Osteoblast (primary cell): ENCODE measurements around the gene E2F4. TPM values are rescaled to one million over a fixed set of nuclear protein-coding genes. Genes with fewer than 3 reads are reported as not detected.

ENCODE experiments used
- DNase-seq: peaks from one replicate; pipeline ENCODE4 v3.0.0; 2011; ENCODE audit warnings: low spot score, mixed read lengths; ENCODE audit not compliant: insufficient read length; ENCODE audit errors: missing footprints
- H2AFZ ChIP-seq: 2 replicates; pipeline ENCODE4 v1.6.0; 2011; ENCODE audit warnings: mild to moderate bottlenecking, low read length
- H3K27ac ChIP-seq: 2 replicates; pipeline ENCODE4 v1.5.1; 2011; ENCODE audit warnings: mild to moderate bottlenecking, low read depth, low read length, moderate library complexity
- H3K27me3 ChIP-seq: 2 replicates; pipeline ENCODE4 v1.6.0; 2012; ENCODE audit warnings: mild to moderate bottlenecking, control low read depth, inconsistent platforms, low read length, moderate library complexity; ENCODE audit not compliant: insufficient read depth
- H3K36me3 ChIP-seq: 2 replicates; pipeline ENCODE4 v1.5.1; 2011; ENCODE audit warnings: mild to moderate bottlenecking, low read length, control low read depth, moderate library complexity; ENCODE audit not compliant: insufficient read depth
- H3K4me1 ChIP-seq: 2 replicates; pipeline ENCODE4 v1.5.1; 2011; ENCODE audit warnings: mild to moderate bottlenecking, low read length, control low read depth, moderate library complexity; ENCODE audit not compliant: insufficient read depth
- H3K4me2 ChIP-seq: 2 replicates; pipeline ENCODE4 v1.6.0; 2011; ENCODE audit warnings: mild to moderate bottlenecking, low read length; ENCODE audit not compliant: insufficient read depth
- H3K4me3 ChIP-seq: fragments of 200-600 bp; sonication (generic); 3 replicates; pipeline ENCODE4 v1.5.1; 2012; ENCODE audit warnings: mild to moderate bottlenecking, low read length, inconsistent platforms; ENCODE audit not compliant: insufficient read depth
- H3K79me2 ChIP-seq: 2 replicates; pipeline ENCODE4 v1.6.0; 2012; ENCODE audit warnings: mild to moderate bottlenecking, low read length, control low read depth, inconsistent platforms; ENCODE audit not compliant: insufficient read depth
- H3K9me3 ChIP-seq: 2 replicates; pipeline ENCODE4 v1.5.1; 2011; ENCODE audit warnings: low read depth, low read length, control low read depth
- H4K20me1 ChIP-seq: 2 replicates; pipeline ENCODE4 v1.6.0; 2012; ENCODE audit warnings: mild to moderate bottlenecking, low read length, control low read depth; ENCODE audit not compliant: insufficient read depth
- CTCF ChIP-seq: IDR thresholded peaks from 2 replicates; pipeline ENCODE4 v1.5.1; 2011; ENCODE audit warnings: mild to moderate bottlenecking, low read depth, low read length, moderate library complexity; ENCODE audit errors: extremely low read depth
- total RNA-seq: library from RNA; depleted of rRNA; stranded (reverse); fragments of >200 nt; gene quantifications from 2 replicates; pipeline ENCODE4 v1.2.3, GENCODE V29; 2012

Gene E2F4
- total RNA-seq, 1 donor = 56.5 TPM

- peaks cover 8% of the 10 kb centered on the region for H4K20me1 ChIP-seq
- DNase-seq = peak; percentile 83
- H3K9me3 ChIP-seq = no peaks in the 10 kb centered on the region
- H3K79me2 ChIP-seq = no peaks in the 10 kb centered on the region
- H2AFZ ChIP-seq = no peak overlapping the region
- no peak overlapping the region for H3K27ac ChIP-seq
- H3K27me3 ChIP-seq = no peaks in the 10 kb centered on the region
- no peak overlapping the region for H3K4me3 ChIP-seq
- no peak for TF ChIP-seq CTCF
- no peaks in the 10 kb centered on the region for H3K4me1 ChIP-seq
- no peak overlapping the region for H3K4me2 ChIP-seq
- H3K36me3 ChIP-seq = peaks cover 7% of the 10 kb centered on the region
These were observed 11.1 kb downstream of the E2F4 start for GRCh38 chr16:67202956-67203493.

GRCh38 chr16:67204076-67204475 lies 12.1 kb downstream of the E2F4 start:
- no peak for DNase-seq
- TF ChIP-seq CTCF = no peak
- Histone ChIP-seq H4K20me1 (no peaks in the 10 kb centered on the region), H3K4me1 (no peaks in the 10 kb centered on the region), H3K27ac (no peak overlapping the region), H3K27me3 (no peaks in the 10 kb centered on the region), H3K4me2 (no peak overlapping the region), H3K4me3 (no peak overlapping the region), H2AFZ (no peak overlapping the region), H3K9me3 (no peaks in the 10 kb centered on the region), H3K36me3 (peaks cover 5% of the 10 kb centered on the region), H3K79me2 (no peaks in the 10 kb centered on the region)

GRCh38 chr16:67206129-67206837 lies 14.3 kb downstream of the E2F4 start:
- H3K4me1 ChIP-seq = no peaks in the 10 kb centered on the region
- no peak for TF ChIP-seq CTCF
- H3K36me3 ChIP-seq = peaks cover 5% of the 10 kb centered on the region
- no peaks in the 10 kb centered on the region for H3K79me2 ChIP-seq
- no peak overlapping the region for H3K27ac ChIP-seq
- H3K4me3 ChIP-seq = no peak overlapping the region
- H3K4me2 ChIP-seq = no peak overlapping the region
- no peaks in the 10 kb centered on the region for H4K20me1 ChIP-seq
- no peaks in the 10 kb centered on the region for H3K27me3 ChIP-seq
- no peak for DNase-seq
- H3K9me3 ChIP-seq = no peaks in the 10 kb centered on the region
- H2AFZ ChIP-seq = no peak overlapping the region

- no peak overlapping the region for H3K4me3 ChIP-seq
- H3K4me2 ChIP-seq = no peak overlapping the region
- no peaks in the 10 kb centered on the region for H4K20me1 ChIP-seq
- no peak for DNase-seq
- H3K36me3 ChIP-seq = peaks cover 5% of the 10 kb centered on the region
- no peaks in the 10 kb centered on the region for H3K9me3 ChIP-seq
- no peak for TF ChIP-seq CTCF
- no peaks in the 10 kb centered on the region for H3K27me3 ChIP-seq
- no peaks in the 10 kb centered on the region for H3K79me2 ChIP-seq
- no peak overlapping the region for H3K27ac ChIP-seq
- H2AFZ ChIP-seq = no peak overlapping the region
- no peaks in the 10 kb centered on the region for H3K4me1 ChIP-seq
These were observed 14.9 kb downstream of the E2F4 start for GRCh38 chr16:67206838-67207248.
